Activated B cell treated with CpG ODN at 0.5 μM for 24 hours (primary cell): Measurements from ENCODE around the gene GPR153. TPM values are rescaled to one million over a fixed set of nuclear protein-coding genes. Genes with fewer than 3 reads are reported as not detected.

Experiments used
- ATAC-seq: fragments of 200-7000 bp; cut with Tn5 transposase; one replicate; pipeline ENCODE4 v1.10.0; 2021; ENCODE audit warnings: low read depth, mild to moderate bottlenecking, moderate library complexity
- CTCF ChIA-PET: fragments of 350-600 bp; sonication (Branson Sonifier 250); formaldehyde crosslinking; loops from one replicate; lab custom pipeline; 2021; ENCODE audit warnings: antibody characterized with exemption; lab: Charles Lee
- POLR2A ChIA-PET: fragments of 350-600 bp; sonication (Branson Sonifier 250); formaldehyde crosslinking; loops from one replicate; lab custom pipeline; 2021; ENCODE audit warnings: antibody characterized with exemption; lab: Charles Lee
- DNase-seq: peaks from one replicate; pipeline ENCODE4 v3.0.0; 2022
- H3K27ac Mint-ChIP-seq: one replicate; pipeline ENCODE4 v1.8.0; 2020; ENCODE audit warnings: mixed read lengths
- H3K27me3 Mint-ChIP-seq: one replicate; pipeline ENCODE4 v1.8.0; 2021; ENCODE audit warnings: mixed read lengths
- H3K36me3 Mint-ChIP-seq: one replicate; pipeline ENCODE4 v1.8.0; 2021; ENCODE audit warnings: low read depth, mixed read lengths
- H3K4me1 Mint-ChIP-seq: one replicate; pipeline ENCODE4 v1.8.0; 2021; ENCODE audit warnings: mixed read lengths
- H3K4me3 Mint-ChIP-seq: one replicate; pipeline ENCODE4 v1.8.0; 2020; ENCODE audit warnings: mild to moderate bottlenecking, mixed read lengths
- H3K9me3 Mint-ChIP-seq: one replicate; pipeline ENCODE4 v1.8.0; 2020; ENCODE audit warnings: mixed read lengths
- CTCF ChIP-seq: fragments of 200-600 bp; IDR thresholded peaks from one replicate; pipeline ENCODE4 v1.8.0; 2022; ENCODE audit warnings: antibody characterized with exemption, mild to moderate bottlenecking
- intact Hi-C: fragments of 100-400 bp; cut with micrococcal nuclease; formaldehyde crosslinking; loops from one replicate; pipeline ENCODE4 v1.15.1; 2024
- total RNA-seq: library from RNA; stranded (reverse); gene quantifications from 2 replicates; pipeline ENCODE4 v1.2.3, GENCODE V29; 2022

Gene GPR153
- total RNA-seq, 1 donor from 2014 or later = 0.22 TPM

- DNase-seq = no peak
- H3K27me3 Mint-ChIP-seq = peaks cover 28% of the 10 kb centered on the region
- CTCF ChIA-PET = no interaction called here
These were observed 20.7 kb downstream of the GPR153 start for GRCh38 chr1:6239950-6240768.

GRCh38 chr1:6239213-6239752 is 21.6 kb downstream of the GPR153 start:
- POLR2A ChIA-PET = no interaction called here

More at GRCh38 chr1:6239950-6240768, 20.7 kb downstream of the GPR153 start:
- ATAC-seq = no peak
- TF ChIP-seq CTCF = no peak
- POLR2A ChIA-PET = no interaction called here
- no peaks in the 10 kb centered on the region for H3K36me3 Mint-ChIP-seq
- intact Hi-C loops = loop anchor here (10.0 kb wide), 3 partner anchors 185 to 725 kb away; no protein-coding TSS in a partner anchor
- H3K4me3 Mint-ChIP-seq = no peak overlapping the region
- peaks cover 8% of the 10 kb centered on the region for H3K4me1 Mint-ChIP-seq
- H3K27ac Mint-ChIP-seq = no peak overlapping the region
- no peaks in the 10 kb centered on the region for H3K9me3 Mint-ChIP-seq

GRCh38 chr1:6237093-6237492 is 23.8 kb downstream of the GPR153 start:
- ChIA-PET CTCF (interaction anchor here (0.6 to 1.8 kb wide), 2 partner anchors 10 to 150 kb away, joined by 3 to 5 read pairs; no protein-coding TSS in a partner anchor), POLR2A (no interaction called here)
- Mint-ChIP-seq H3K4me3 (peak overlapping the region; percentile 32), H3K27me3 (peaks cover 24% of the 10 kb centered on the region), H3K4me1 (peaks cover 16% of the 10 kb centered on the region), H3K9me3 (no peaks in the 10 kb centered on the region), H3K27ac (no peak overlapping the region), H3K36me3 (peaks cover 20% of the 10 kb centered on the region)
- no peak for ATAC-seq
- no peak for TF ChIP-seq CTCF
- intact Hi-C loops = loop anchor here (2.0 kb wide), 1 partner anchor 244 kb away; the partner anchor contains the start of gene NPHP4
- no peak for DNase-seq

More at GRCh38 chr1:6239213-6239752, 21.6 kb downstream of the GPR153 start:
- CTCF ChIA-PET = interaction anchor here (1.1 kb wide), 1 partner anchor 35 kb away, joined by 3 read pairs; no protein-coding TSS in a partner anchor
- no peak for TF ChIP-seq CTCF
- DNase-seq (no peak), ATAC-seq (no peak)
- H3K27ac Mint-ChIP-seq = no peak overlapping the region
- H3K4me1 Mint-ChIP-seq = peaks cover 12% of the 10 kb centered on the region
- no peak overlapping the region for H3K4me3 Mint-ChIP-seq
- H3K36me3 Mint-ChIP-seq = no peaks in the 10 kb centered on the region
- no peaks in the 10 kb centered on the region for H3K9me3 Mint-ChIP-seq
- intact Hi-C loops = no loop called here
- peaks cover 28% of the 10 kb centered on the region for H3K27me3 Mint-ChIP-seq

- DNase-seq (no peak), ATAC-seq (no peak)
- peak overlapping the region; percentile 90 for H3K4me3 Mint-ChIP-seq
- ChIA-PET CTCF (no interaction called here), POLR2A (interaction anchor here (0.6 to 1.5 kb wide), 8 partner anchors 9 to 626 kb away, joined by 3 to 4 read pairs (median 3); no protein-coding TSS in a partner anchor)
- H3K27me3 Mint-ChIP-seq = peaks cover 14% of the 10 kb centered on the region
- H3K36me3 Mint-ChIP-seq = peaks cover 34% of the 10 kb centered on the region
- intact Hi-C loops = loop anchor here (1.0 kb wide), 1 partner anchor 36 kb away; the partner anchor contains the start of gene RPL22
- H3K27ac Mint-ChIP-seq = no peak overlapping the region
- no peaks in the 10 kb centered on the region for H3K9me3 Mint-ChIP-seq
- H3K4me1 Mint-ChIP-seq = peaks cover 8% of the 10 kb centered on the region
- TF ChIP-seq CTCF = no peak
These were observed 25.6 kb downstream of the GPR153 start for GRCh38 chr1:6235296-6235677.
